Measurements from ENCODE around the gene NOL4L.

Gene NOL4L

DNA sequence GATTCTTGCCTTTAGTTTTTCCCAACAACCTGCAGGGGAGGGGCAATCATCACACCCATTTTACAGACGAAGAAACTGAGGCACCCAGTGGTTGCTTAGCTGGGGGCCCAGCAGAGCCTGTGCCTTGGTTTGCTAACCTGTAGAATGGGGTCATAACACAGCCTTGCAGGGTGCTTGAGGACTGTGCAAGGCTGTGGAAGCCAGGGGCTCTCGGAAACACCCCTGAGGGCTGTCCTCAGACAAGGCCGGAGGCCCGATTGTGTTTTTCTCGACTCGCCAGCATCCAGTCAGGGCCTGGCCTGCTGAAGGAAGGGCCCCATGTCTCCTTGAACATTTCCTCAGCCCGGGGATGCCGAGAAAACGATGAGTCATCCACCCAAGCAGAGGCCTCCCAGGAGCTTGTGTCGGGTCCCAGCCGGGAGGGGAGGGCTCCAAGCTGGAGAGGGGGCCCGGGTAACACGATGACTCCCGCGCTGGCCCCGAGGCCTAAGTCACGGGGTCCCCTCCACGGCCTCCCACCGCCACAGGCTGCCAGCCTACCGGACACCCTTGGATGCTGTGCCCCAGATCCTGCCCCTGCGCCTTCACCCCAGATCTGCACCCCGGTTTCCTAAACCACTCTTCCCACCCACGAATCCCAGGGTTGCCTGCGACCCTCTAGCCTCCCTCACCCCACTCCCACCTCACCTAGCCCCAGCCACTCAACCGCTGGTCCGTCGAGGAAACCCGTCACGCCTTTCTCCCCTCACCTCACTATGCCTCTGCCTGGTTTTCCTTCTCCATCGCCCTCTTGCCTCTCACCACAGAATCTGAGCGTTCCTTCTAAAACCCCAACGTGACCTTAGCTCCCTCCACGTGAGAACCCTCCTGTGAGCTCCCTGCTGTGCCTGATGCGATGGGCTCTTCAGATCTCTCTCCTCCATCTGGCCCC, 10.6 kb downstream of the NOL4L start:
- peak; percentile 77 for DNase-seq

DNA sequence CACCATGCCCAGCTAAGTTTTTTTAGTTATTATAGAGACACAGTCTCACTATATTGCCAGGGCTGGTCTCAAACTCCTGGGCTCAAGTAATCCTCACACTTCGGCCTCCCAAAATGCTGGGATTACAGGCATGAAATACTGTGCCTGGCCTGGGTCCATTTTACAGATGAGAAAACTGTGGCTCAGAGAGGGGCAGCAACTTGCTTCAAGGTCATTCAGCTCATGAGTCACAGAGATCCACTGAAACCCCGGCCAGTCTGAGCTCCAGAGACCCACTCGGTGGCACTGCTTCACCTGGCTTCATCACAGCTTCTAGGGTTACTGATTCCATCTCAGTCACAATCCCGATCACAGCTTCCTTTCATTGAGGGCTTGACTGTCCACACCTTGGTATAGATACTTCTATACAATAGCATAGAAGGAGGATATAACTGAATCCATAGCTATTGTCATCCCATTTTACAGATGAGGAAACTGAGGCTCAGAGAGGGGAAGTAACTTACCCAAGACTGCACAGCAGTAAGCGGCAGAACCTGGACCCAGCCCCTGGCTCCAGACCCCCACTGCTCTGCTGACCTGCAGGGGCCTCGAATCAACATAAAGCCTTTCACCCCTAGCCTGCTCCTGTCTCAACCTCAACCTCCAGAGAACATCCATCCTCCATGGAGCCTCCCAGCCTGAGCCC, 11.8 kb downstream of the NOL4L start:
- no peak for DNase-seq

DNA sequence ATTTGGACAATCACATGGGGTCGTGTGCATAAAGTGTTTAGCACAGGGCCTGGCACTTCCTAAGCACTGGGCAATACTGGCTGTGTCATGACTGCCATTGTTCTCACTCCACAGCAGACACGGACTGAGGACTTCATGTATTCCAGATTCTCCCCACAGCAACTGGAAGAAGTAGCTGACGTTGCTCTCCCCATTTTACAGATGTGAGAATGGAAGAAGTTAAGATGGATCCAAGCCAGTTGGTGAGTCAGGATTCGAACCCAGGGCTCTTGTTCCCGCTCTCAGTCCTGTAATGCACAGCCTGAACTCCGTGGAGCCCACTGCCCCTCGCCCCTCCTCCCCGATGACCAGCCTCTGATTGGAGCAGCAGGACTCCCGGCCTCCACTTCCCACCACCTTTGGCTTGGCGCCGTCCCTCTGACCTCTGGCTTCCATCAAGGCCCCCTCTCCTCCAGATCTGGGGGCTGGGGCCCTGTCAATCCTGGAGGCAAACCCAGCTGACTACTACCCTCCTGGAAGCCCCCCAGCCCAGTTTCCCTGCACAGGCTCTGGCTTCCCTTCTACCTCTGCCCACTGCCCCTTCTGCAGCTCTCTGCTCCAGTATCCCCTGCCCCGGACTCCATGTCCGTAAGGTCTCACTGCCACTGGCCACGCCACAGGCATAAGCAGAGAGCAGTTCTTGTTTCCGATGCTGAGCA, 12.7 kb downstream of the NOL4L start:
- no peak for DNase-seq

DNA sequence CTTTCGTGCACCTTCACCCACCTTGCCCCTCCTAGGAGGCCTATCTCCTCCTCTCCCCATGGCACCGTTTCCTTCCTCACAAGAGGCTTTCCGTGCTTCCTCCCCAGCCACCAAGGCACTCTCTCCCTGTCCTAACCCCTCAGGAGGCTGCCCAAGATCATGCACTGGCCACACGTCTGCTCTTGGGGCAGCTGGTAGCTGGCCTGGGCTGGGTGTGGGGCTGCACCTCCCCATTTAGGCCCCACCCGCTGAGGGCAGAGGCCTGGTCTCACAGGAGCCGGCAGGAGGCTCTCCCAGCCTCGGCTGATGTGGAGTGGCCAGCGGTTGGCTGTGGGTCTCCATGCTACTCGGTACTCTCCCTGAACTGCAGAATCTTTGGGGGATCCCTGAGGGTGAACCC, 13.6 kb downstream of the NOL4L start:
- no peak for DNase-seq

DNA sequence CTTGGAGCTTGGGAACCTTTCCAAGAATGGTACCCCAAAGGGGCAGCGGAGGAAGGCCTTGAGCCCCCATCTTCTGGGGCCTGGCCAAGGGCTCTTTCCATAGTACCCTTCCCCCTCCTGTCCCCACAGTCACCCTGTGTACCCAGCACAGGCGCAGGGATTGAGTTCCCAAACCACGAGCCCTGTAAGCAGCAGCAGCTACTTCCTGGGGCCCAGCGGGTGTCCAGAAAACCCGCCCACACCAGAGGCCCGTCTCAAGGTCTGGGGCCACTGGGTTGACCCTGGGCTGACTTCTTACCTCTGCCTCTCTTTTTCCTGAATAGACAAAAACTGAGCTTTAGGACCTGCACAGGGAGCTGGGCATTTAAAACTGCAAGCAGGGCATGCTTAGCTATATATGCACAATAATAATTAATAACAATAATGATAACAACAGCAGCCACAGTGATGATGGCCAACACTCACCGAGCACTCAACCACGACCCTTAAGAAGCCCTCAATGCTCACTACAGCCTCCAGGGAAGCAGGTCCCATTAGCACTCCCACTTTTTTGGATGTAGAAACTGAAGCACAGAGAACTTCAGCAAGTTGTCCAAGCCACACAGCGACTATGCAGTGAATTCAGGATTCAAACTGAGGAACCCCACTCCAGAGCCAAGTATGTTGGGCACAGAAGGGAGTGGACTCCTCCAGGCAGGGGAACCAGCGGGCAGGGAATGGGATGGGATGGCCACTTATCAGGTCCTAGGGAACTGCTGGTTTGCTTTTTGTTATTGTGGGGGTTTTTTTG, 14.5 kb downstream of the NOL4L start:
- DNase-seq, result peak; percentile 69

DNA sequence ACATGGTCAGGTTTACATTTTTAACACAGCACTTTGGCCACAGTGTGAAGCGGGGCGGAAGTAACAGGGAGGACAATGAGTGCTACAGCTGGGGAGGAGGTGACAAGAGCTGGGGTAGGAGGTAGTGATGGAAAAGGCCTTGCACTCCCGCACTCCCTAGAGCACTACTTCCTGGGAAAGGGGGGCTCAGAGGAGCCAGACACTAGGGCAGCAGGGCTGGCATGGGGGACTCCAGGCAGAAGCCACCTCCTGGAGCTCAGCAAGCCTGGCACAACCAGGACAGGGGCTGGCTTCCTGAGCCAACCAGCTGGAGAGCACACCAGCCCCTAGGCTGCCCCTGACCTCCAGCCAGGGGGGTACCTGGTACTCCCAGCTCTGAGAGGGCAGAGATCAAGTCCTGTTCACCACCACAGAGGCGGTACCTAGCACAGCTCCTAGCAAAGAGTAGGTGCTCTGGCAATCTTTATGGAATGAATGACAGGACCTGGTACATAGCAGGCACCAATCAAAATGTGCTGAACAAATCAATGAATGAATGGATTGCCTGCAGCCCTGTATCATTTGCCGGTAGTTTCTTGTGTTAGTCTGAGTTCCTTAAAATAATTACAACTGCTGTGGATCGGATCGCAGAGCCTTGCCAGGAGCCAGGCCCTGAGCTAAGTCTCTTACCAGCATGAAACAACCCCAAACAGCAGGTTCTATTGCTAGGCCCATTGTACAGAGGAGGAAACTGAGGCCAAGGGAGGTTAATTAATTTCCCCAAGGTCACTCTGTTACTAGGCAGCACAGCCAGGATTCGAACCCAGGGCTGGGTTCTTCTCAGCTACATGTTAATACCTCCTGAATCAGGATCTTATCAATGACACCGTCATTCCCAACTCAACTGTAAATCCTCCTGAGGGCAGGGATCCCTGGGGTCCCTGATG, 15.5 kb downstream of the NOL4L start:
- no peak for DNase-seq

DNA sequence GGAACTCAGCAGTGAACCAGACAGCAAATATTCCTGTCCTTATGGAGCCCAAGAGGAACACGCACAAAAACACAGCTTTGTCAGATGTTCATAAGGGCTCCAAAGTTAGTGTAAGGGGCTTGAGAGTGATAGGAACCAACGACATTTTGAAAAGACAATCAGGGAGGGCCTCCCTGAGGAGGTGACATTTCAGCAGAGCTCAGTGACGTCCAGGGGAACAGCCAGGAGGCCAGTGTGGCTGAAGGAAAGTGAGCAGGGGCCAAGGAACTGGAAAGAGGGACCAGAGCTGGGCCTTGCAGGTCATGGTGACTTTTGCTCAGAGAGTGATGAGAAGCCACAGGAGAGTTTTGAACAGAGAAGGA, 16.1 kb downstream of the NOL4L start:
- no peak for DNase-seq

DNA sequence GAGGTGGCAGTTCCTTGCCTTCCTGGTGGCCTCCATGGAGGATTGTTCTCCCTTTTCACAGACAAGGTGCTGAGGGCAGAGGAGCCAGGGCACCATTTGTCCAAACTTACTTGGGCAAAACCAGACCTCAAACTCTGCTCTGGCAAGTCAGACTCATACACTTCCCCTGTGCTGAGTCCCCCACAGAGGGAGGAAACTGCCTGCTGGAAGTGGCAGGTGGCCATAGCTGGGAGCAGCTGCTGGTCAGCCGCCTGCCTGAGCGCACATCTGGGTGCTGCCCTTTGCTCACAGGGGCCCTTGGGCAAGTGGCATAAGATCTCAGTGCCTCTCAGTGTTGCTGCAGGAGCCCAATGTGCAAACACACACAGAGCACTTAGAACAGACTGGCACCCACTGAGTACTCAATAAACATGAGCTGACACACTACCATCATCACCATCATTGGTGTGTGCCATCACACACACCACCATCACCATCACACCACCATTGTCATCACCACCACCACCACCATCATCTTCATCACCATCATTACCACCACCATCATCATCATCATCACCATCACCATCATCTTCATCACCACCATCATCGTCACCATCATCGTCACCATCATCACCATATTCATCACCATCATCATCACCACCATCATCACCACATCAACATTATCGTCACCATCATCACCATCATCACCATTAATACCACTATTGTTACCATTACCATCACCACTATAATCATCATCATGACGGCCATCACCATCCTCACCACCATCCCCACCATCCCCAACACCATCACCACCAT, 17.6 kb downstream of the NOL4L start:
- peak; percentile 63 for DNase-seq

DNA sequence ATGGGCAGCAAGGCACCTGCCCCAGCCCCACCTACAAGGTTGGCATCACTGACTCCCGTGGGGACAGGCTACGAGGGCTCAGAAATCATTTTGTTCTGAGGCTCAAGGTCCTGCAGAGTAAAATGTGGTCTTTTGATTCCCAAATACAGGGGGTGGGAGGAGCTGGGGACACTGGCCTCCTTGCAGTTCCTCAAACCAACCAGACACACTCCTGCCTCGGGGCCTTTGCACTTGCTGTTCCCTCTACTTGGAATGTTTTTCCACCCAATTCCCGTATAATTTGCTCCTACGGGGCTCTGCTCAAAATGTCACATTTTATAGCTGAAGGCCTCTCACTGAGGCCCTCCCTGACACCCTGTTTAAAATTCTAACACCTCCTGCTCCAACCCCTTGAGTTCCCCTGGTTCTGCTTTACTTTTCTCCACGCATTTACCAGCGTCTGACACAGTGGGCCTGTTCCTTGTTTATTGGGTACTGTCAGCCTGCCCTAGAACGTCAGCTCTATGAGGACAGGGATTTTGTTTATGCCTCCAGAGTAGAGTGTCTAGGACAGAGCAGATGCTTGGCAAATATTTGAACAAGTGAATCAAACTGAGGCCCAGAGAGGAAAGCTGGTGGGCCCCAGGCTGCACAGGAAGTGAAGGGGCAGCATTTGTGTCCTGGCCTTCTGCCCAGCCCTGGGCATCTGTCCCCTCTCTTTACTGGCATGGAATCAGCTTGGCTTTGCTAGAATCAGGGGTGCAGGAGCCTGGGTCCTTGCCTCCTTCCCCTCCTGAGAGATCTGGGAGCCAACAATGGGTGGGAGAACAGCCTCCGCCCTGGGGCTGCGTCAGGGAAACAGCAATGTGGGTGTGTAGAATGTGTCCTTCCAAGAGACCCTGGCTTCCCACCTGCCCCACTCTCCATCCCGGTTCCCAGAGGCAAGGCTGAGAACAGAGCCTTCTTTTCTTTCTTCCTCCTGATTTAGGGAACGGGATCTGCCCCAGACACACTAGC, 18.5 kb downstream of the NOL4L start:
- no peak for DNase-seq

DNA sequence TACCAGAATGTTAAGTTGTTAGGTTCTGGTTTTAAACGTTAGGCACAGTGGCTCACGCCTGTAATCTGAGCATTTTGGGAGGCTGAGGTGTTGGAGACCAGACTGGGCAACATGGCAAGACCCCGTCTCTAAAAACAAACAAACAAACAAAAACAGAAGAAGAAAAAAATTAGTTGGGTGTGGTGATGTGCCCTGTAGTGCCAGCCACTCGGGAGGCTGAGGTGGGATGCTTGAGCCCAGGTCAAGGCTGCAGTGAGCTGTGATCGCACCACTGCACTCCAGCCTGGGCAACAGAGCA, 19.4 kb downstream of the NOL4L start:
- DNase-seq, result no peak

DNA sequence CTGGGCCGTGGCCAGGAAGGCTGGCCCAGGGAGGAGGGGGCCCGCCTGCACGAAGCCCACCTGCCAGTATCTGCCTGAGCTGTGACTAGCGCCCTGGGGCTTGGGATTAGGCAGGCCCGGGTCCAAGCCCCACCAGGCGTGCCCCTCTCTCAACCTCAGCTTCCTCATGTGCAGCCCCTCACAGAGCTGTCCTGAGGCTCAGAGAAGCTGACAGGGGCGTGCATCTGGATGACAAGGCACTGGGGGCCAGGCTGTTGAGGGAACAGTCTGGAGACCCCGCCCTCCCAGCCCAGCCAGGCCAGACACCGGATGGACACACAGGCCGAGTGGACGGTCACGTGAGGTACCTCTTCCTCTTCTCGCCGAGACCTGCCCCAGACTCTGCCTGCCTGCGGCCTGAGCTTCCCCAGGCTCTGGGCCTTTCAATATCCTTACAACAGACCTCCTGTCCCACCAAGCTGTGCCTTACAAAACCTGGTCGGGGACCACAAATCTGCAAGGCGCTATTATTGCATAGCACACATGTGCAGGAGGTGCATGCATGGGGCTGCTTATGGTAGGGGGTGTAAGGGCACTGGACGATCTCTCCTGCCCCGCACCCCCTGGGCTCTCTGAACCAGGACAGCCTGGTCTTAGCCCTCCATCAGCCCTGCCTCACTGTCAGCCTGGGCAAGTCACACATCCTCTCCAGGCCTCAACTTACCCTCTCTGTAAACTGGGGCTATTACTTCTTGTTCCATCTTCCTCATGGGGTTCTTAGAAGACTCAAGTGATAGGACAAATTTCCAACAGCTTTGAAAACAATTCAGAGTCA, 20.0 kb downstream of the NOL4L start:
- peak; percentile 41 for DNase-seq

DNA sequence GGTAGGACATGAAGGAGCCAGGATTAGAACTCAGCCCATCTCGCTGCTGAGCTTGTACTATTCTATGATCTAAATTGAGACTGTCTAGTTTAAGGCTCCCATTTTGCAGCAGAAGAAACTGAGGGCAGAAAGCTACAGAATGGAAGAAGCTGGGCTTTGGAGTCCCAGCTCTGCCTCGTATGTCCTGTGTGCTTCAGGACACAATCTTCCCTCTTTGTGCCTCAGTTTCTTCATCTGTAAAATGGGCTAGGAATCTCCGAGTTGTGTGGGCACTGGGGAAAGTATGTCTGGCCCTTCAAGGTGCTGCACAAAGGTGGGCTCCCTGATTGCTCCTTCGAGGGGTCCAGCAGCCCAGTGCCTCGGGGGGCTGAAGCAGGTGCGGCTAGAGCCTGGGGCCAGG, 20.7 kb downstream of the NOL4L start:
- DNase-seq, result no peak

DNA sequence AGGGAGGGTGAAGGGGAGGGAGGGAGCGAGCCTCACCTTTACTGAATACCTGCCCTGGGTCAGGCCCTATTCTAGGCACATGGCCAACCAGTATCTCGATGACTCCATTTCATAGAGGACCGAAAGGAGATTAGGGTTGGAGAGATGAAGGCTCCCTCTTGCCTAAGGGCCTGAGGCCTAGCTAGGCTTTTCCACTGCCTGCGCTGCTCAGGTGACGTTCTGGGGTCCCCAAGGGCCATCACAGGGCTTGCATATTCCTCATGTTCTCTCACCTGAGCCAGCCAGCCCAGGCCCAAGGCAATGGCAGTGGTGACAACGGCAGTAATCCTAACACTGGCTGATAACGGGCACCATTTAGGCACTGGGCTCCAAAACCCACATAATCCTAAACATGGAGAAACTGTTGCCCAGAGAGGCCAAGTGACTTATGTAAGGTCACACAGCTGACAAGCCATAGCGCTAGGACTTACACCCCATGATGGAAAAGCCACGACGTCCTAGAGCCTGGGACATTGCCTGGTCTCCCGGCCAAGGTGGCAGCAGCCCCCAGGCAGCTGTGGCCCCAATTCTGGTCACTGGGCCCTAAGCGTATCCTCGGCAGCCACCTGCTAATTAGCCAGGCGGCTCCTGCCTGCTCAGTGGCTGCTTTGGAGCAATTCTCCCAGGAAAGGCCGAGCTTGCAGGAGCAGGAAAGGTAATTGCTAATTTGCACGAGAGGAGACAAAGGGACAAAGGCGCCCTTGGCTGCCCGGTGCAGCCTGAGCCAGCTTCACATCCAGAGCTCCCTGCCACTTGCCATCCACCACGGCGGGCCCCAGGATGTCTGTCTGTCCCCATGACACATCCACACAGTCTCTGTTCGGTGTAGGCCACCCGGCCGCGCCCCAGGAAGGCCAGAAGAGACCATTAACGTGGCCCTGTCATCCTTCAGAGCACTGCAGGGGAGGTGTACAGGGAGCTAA, 21.5 kb downstream of the NOL4L start:
- no peak for DNase-seq

DNA sequence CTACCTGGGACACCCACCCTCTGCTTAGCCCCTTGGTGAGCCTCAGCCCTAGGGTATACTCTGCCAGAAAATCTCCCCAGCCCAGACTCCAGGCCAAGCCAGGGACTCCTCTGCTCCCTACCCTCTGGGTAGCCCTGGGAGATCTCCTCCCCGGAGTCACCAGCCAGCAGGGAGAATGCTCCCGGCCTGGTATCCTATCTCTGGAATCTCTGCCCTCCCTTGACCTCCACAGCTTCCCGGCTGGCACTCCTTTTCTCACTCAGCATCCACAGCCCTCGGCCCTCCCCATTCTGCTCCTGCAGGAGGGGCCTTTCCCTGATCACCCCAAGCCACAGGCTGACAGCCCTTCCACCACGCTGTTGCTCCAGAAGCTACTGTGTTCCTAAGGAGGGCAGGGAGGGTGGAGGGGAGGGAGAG, 22.6 kb downstream of the NOL4L start:
- no peak for DNase-seq

DNA sequence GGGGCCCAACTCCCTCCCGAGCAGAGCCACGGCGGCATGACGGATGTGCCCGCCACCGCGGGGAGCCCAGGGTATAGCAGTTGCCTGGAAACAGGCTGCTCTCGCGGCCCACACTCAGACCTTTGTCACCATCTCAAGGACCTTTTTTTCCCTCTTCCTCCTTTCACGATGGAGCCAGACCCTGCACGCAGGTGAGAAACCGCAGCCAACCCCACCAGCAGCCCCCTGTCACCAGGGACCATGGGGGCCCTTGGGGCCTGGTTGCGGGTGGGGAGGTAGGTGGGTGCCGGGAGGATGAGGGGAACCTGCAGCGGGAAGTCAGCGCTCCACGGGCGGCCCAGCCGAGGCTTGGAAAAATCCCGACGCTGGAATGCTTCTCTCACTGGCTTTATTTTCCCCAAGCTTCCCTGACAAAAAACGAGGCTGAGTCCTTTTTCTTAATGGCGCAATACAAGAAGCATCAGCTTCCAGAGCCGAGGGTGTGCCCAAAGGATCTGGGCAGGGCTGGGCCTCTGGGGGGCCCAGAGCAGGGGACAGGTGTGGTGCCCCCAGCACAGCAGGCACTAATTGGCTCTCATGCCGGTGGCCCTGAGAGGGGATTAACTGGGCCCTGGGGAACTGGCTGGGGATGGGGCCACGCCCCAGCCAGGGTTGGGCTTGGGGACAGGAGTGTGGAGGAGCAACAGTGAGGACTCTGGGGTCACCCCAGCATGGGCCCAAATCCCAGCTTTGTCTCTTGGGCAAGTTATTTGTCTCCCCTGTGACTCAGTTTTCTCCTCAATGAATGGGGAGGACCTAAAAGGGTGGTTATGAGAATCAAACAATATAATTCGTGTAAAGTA, 23.9 kb downstream of the NOL4L start:
- DNase-seq, result no peak

DNA sequence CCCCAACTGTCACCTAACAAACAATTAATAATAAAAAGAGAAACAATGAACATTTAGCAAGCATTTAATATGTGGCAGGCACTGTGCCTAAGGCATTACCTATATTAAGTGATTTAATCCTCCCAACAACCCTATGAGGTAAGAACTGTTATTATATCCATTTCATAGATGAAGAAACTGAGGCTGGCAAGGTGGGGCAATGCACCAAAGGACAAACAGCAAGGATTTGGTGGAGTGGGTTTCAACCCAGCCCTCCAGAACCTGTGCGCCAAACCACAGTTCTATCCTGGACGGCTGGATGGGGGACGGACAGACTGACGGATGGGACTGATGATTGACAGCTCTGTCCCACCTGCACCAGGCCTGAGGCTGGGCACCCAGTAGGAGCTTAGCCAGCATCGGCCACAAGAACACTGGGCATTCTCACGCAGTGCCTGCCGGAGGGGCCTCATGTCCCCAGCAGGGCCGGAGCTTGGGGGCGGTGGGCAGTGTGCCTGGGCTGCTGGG, 24.6 kb downstream of the NOL4L start:
- DNase-seq, result no peak

All from MV-4-11 (cell line).